Measurements from ENCODE around the gene TIMP3. TPM values are rescaled to one million over a fixed set of nuclear protein-coding genes. Genes with fewer than 3 reads are reported as not detected.
"Not testable (repeated sequence)": the region's sequence is repeated elsewhere in the genome, so short reads cannot be mapped to it uniquely, and the experiment has no call there.

The TIMP3 gene
- total RNA-seq, result not detected

DNA sequence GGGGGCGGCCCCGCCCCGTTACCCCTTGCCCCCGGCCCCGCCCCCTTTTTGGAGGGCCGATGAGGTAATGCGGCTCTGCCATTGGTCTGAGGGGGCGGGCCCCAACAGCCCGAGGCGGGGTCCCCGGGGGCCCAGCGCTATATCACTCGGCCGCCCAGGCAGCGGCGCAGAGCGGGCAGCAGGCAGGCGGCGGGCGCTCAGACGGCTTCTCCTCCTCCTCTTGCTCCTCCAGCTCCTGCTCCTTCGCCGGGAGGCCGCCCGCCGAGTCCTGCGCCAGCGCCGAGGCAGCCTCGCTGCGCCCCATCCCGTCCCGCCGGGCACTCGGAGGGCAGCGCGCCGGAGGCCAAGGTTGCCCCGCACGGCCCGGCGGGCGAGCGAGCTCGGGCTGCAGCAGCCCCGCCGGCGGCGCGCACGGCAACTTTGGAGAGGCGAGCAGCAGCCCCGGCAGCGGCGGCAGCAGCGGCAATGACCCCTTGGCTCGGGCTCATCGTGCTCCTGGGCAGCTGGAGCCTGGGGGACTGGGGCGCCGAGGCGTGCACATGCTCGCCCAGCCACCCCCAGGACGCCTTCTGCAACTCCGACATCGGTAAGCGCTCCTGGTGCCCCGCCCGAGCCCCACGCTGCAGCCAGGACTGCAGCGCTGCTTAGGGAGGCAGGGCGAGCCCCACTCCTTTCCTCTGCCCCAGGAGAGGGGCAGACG lies at the start of gene TIMP3:
TSS of gene TIMP3 (plus strand) at position 169 of the 700 bp plus-strand sequence. CDS start at position 466, 297 bp downstream.
- ATAC-seq, result no peak
- ChIA-PET POLR2A (no interaction called here), CTCF (interaction anchor here (7.1 kb wide), 1 partner anchor 141 kb away, joined by 163 read pairs; no protein-coding TSS in a partner anchor)

DNA sequence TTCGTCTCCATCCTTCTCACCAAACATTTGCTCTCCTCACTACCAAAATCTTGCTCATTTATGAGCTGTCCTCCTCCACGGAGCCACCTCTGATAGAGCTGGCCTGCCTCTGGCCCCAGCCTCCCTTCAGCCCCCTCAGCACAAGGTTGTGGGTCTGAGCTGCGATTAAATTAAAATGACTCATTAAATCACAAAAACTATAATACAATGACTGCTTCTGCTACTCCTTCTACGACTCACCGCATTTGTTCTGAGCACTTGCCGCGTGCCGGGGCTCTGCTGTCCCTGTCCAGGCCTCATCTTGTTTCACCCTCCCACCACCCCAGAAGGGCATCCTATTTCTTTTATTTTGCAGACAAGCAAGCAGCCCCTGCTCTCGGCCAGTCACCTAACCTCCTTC lies 49.2 kb upstream of the TIMP3 start:
- no peaks in the 10 kb centered on the region for H3K4me1 Mint-ChIP-seq (ENCODE audit: low read depth)
- no peaks in the 10 kb centered on the region for H3K27me3 Mint-ChIP-seq (ENCODE audit: low read depth)
- H3K4me3 Mint-ChIP-seq, result no peak overlapping the region
- H3K36me3 Mint-ChIP-seq (ENCODE audit: low read depth), result no peaks in the 10 kb centered on the region
- CTCF ChIA-PET, result interaction anchor here (0.7 kb wide), 1 partner anchor 93 kb away, joined by 4 read pairs; no protein-coding TSS in a partner anchor
- DNase-seq (no peak), ATAC-seq (no peak)
- POLR2A ChIA-PET, result no interaction called here
- H3K9me3 Mint-ChIP-seq (ENCODE audit: insufficient read depth), result no peaks in the 10 kb centered on the region
- no peak overlapping the region for H3K27ac Mint-ChIP-seq

More for the DNA sequence above, at the start of gene TIMP3:
- DNase-seq, result no peak
- no peak within 1 kb of the TSS for H3K4me3 Mint-ChIP-seq
- H3K27ac Mint-ChIP-seq, result no peak within 1 kb of the TSS
- peaks cover 4% of the 10 kb centered on the region for H3K4me1 Mint-ChIP-seq (ENCODE audit: low read depth)
- H3K9me3 Mint-ChIP-seq (ENCODE audit: insufficient read depth), result no peaks in the 10 kb centered on the region
- no peaks in the 10 kb centered on the region for H3K36me3 Mint-ChIP-seq (ENCODE audit: low read depth)
- peaks cover 46% of the 10 kb centered on the region for H3K27me3 Mint-ChIP-seq (ENCODE audit: low read depth)

DNA sequence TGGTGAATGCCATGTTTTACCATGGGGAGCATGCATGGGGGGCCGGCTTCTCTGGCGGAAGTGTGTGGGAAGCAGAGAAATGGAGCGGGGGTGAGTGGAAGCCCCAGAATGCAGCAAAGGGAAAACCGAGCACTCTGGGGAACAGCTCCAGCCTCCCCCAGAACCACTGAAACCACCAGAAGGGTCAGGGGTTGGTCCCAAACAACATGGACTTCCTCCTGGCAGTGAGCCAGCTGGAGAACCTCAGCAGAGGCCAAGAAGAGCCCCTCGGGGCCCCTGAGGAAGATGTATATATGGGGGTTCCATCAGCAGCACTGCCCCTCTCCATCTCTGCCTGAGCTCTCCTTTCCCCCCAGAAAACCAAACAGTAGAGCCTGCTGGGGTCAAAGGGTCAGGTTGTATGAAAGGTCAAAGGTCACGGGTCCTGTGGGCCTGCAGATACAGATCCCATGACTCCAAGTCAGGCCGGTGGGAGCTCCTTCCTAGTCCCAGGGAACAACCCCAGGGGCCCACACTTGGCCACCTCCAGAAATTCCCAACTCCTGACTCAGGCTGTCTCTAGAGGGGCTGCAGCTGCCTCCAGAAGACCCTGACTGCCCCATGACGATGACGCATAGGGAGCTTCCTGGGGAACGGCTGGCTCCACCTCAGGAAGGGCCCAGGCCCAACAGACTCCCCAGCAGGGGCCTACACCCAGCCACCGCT lies 48.5 kb upstream of the TIMP3 start:
- ChIA-PET POLR2A (no interaction called here), CTCF (interaction anchor here (0.7 kb wide), 1 partner anchor 93 kb away, joined by 4 read pairs; no protein-coding TSS in a partner anchor)
- Mint-ChIP-seq H3K9me3 (ENCODE audit: insufficient read depth) (no peaks in the 10 kb centered on the region), H3K4me3 (no peak overlapping the region), H3K27ac (no peak overlapping the region), H3K36me3 (ENCODE audit: low read depth) (no peaks in the 10 kb centered on the region), H3K27me3 (ENCODE audit: low read depth) (no peaks in the 10 kb centered on the region), H3K4me1 (ENCODE audit: low read depth) (no peaks in the 10 kb centered on the region)
- ATAC-seq, result no peak
- DNase-seq, result no peak

DNA sequence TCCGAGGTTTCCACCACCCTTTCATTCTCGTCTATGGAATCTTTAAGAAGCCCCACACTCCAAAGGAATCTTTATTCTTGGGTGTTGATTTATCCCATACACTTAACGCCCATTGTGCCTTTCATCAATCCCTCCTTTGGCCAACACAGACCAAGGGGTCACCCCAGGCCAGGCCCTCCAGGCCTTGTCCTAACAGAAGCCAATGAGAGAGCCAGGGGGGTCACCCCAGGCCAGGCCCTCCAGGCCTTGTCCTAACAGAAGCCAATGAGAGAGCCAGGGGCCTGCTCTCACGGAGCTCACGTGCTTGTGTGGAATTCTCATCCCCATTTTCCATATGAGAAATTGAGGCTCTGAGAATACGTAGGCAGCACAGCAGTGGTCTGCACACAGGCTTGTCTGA lies 47.9 kb upstream of the TIMP3 start:
- no peaks in the 10 kb centered on the region for H3K9me3 Mint-ChIP-seq (ENCODE audit: insufficient read depth)
- H3K4me3 Mint-ChIP-seq, result no peak overlapping the region
- DNase-seq (no peak), ATAC-seq (no peak)
- no peaks in the 10 kb centered on the region for H3K27me3 Mint-ChIP-seq (ENCODE audit: low read depth)
- CTCF ChIA-PET, result no interaction called here
- no peak overlapping the region for H3K27ac Mint-ChIP-seq
- no peaks in the 10 kb centered on the region for H3K36me3 Mint-ChIP-seq (ENCODE audit: low read depth)
- POLR2A ChIA-PET, result no interaction called here
- H3K4me1 Mint-ChIP-seq (ENCODE audit: low read depth), result no peaks in the 10 kb centered on the region

DNA sequence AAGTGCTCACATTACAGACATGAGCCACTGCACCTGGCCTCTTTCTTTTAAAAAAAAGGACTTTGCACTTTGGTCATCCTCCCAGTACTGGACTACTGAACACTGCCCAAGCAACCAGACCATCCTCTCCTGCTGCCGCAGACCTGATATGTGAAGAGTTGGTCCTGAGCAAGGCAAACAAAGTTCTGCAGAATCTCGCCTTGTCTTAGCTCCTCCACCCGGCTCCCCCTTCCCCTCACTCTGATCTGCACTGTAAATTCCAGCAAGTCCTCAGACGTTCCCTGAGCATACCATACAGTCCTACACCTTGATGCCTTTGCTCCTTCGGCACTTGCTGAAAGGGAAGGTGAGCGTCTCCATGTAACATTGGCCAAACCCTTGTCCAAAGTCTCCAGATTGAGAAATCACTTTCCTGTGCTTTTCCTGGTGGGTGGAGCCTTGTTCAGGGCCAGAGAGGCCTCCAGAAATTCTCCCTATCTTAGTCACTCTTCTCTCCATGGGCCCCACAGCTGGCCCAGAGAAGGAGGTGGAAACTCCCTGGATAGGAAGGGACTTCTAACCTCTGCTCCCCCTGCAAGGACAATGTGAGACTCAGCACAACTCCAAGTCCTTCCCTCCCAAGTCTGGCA lies 47.0 kb upstream of the TIMP3 start:
- ChIA-PET POLR2A (no interaction called here), CTCF (no interaction called here)
- Mint-ChIP-seq H3K9me3 (ENCODE audit: insufficient read depth) (no peaks in the 10 kb centered on the region), H3K27me3 (ENCODE audit: low read depth) (no peaks in the 10 kb centered on the region), H3K4me3 (no peak overlapping the region), H3K27ac (no peak overlapping the region), H3K36me3 (ENCODE audit: low read depth) (no peaks in the 10 kb centered on the region), H3K4me1 (ENCODE audit: low read depth) (no peaks in the 10 kb centered on the region)
- ATAC-seq (no peak), DNase-seq (no peak)

DNA sequence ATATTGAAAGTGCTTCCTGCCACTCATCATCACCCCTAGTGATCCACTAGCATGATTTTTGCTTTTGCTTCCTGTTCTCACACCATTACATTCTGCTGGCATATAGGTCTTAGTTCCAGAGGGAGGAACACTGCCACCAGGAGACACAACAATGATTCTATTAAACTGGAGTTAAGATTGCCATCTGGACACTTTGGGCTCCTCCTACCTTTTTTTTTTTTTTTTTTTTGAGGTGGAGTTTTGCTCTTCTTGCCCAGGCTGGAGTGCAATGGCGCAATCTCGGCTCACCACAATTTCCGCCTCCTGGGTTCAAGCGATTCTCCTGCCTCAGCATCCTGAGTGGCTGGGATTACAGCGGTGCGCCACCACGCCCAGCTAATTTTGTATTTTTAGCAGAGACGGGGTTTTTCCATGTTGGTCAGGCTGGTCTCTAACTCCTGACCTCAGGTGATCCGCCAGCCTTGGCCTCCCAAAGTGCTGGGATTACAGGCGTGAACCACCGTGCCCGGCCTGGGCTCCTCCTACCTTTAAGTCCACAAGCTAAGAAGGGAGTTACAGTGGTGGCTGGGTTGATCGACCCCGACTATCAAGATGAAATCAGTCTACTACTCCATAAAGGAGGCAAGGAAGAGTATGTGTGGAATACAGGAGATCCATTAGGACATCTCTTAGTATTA lies 44.3 kb upstream of the TIMP3 start:
- DNase-seq; H3K9me3 Mint-ChIP-seq (ENCODE audit: insufficient read depth); H3K4me3 Mint-ChIP-seq; ATAC-seq; H3K27ac Mint-ChIP-seq; H3K4me1 Mint-ChIP-seq (ENCODE audit: low read depth); POLR2A ChIA-PET; CTCF ChIA-PET; H3K36me3 Mint-ChIP-seq (ENCODE audit: low read depth): not testable (repeated sequence)
- H3K27me3 Mint-ChIP-seq (ENCODE audit: low read depth), result peaks cover 11% of the 10 kb centered on the region

DNA sequence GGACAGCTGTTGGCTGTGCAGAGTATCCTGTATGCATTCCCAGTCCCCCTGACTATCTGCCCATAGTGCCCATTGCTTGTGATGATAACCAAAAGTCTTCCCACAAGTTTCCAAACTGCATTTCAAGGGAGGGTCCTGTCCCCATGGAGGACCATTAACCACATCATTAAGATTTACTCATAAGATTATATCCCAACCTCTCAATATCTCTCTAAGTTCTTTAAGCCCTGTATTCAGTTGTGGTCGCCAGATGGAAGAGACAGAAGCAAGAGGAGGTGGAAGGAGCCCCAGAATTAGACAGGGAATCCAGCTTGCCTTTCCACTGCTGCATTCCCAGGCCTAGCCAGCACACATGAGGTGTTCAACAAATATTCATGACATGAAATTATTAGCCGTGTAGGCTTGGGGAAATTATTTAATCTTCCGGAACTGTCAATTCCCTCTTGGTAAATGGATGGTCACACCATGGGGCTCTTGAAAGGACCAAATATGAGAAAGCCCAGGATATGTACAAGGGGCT lies 42.6 kb upstream of the TIMP3 start:
- Mint-ChIP-seq H3K27ac (no peak overlapping the region), H3K4me3 (no peak overlapping the region), H3K36me3 (ENCODE audit: low read depth) (no peaks in the 10 kb centered on the region), H3K4me1 (ENCODE audit: low read depth) (no peaks in the 10 kb centered on the region), H3K9me3 (ENCODE audit: insufficient read depth) (no peaks in the 10 kb centered on the region), H3K27me3 (ENCODE audit: low read depth) (peaks cover 12% of the 10 kb centered on the region)
- ChIA-PET CTCF (no interaction called here), POLR2A (no interaction called here)
- ATAC-seq (no peak), DNase-seq (no peak)

DNA sequence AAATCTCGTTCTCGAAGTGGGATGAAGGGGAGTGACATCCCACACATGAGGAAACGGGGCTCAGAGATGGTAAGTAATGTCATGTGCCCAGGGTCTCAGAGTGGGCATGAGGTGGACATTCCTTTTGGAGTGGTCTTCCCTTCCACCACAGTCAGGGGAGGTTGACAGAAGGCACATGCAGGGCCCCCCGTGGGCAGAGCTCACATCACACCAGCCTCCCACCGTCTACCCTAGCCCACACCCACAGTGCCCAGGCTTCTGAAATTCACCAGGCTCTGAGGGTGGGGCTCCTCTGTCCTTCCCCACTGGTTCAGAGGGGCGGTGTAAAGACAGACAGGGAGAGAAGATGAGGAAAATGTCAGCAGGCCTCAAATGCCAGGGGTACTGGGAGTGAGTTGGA lies 41.1 kb upstream of the TIMP3 start:
- DNase-seq (no peak), ATAC-seq (no peak)
- no peaks in the 10 kb centered on the region for H3K36me3 Mint-ChIP-seq (ENCODE audit: low read depth)
- no peaks in the 10 kb centered on the region for H3K4me1 Mint-ChIP-seq (ENCODE audit: low read depth)
- H3K27me3 Mint-ChIP-seq (ENCODE audit: low read depth), result peaks cover 19% of the 10 kb centered on the region
- POLR2A ChIA-PET, result no interaction called here
- H3K9me3 Mint-ChIP-seq (ENCODE audit: insufficient read depth), result no peaks in the 10 kb centered on the region
- CTCF ChIA-PET, result no interaction called here
- H3K4me3 Mint-ChIP-seq, result no peak overlapping the region
- no peak overlapping the region for H3K27ac Mint-ChIP-seq

DNA sequence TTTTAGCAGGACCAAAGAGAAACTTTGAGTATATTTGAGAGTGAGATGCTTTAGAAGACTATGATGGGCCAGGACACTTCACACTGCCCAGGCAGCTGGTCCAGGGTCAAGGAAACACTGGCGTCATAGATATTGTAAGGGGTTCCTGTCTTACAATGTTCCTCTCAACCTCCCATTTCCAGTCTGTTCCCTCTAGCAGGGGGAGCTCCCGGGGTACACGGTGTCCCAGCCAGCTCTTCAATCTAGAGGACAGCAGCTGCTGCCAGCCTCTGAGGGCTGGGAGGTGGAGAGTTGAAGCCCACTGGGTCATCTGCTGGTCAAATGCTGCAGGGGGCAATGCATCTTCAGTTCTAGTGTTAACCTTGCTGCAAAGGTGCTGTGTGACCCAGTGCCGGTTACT lies 40.7 kb upstream of the TIMP3 start:
- H3K4me3 Mint-ChIP-seq, result no peak overlapping the region
- no peaks in the 10 kb centered on the region for H3K36me3 Mint-ChIP-seq (ENCODE audit: low read depth)
- H3K27ac Mint-ChIP-seq, result no peak overlapping the region
- ChIA-PET CTCF (no interaction called here), POLR2A (no interaction called here)
- ATAC-seq, result no peak
- H3K9me3 Mint-ChIP-seq (ENCODE audit: insufficient read depth), result no peaks in the 10 kb centered on the region
- H3K27me3 Mint-ChIP-seq (ENCODE audit: low read depth), result peaks cover 21% of the 10 kb centered on the region
- no peak for DNase-seq
- H3K4me1 Mint-ChIP-seq (ENCODE audit: low read depth), result no peaks in the 10 kb centered on the region

DNA sequence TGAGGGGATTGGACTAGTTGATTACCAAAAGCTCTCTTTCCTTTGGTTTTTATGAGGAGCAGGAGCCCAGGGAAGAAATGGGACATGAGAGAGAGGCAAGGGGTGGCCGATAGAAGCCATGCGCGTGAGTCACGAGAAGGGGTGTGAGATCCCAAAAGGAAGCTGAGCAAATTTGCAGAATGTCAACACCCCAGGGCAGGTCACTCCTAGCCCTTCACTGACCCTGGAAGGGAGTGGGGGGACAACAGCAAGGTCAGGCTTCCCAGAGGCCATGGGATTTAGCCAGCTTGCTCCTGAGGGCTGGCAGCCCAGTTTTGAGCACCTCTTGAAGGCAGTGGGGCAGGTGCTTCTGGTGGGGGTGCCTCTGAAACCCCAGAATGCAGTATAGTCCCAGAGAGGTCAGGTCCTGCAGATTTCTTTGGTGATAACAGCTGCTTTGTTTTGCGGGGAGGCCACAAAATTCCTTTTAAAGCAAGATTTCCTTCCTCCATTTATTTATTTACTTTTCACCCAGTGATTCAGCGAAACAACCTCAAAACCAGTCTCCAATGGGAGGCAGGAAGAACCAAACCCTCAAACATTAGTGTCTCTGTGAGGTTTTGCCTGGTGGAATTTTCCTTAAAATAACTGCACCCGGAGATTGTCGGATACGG lies 40.1 kb upstream of the TIMP3 start:
- no peaks in the 10 kb centered on the region for H3K36me3 Mint-ChIP-seq (ENCODE audit: low read depth)
- ChIA-PET CTCF (no interaction called here), POLR2A (no interaction called here)
- DNase-seq (no peak), ATAC-seq (no peak)
- no peak overlapping the region for H3K4me3 Mint-ChIP-seq
- H3K4me1 Mint-ChIP-seq (ENCODE audit: low read depth), result no peaks in the 10 kb centered on the region
- H3K27ac Mint-ChIP-seq, result no peak overlapping the region
- H3K27me3 Mint-ChIP-seq (ENCODE audit: low read depth), result peaks cover 21% of the 10 kb centered on the region
- no peaks in the 10 kb centered on the region for H3K9me3 Mint-ChIP-seq (ENCODE audit: insufficient read depth)

DNA sequence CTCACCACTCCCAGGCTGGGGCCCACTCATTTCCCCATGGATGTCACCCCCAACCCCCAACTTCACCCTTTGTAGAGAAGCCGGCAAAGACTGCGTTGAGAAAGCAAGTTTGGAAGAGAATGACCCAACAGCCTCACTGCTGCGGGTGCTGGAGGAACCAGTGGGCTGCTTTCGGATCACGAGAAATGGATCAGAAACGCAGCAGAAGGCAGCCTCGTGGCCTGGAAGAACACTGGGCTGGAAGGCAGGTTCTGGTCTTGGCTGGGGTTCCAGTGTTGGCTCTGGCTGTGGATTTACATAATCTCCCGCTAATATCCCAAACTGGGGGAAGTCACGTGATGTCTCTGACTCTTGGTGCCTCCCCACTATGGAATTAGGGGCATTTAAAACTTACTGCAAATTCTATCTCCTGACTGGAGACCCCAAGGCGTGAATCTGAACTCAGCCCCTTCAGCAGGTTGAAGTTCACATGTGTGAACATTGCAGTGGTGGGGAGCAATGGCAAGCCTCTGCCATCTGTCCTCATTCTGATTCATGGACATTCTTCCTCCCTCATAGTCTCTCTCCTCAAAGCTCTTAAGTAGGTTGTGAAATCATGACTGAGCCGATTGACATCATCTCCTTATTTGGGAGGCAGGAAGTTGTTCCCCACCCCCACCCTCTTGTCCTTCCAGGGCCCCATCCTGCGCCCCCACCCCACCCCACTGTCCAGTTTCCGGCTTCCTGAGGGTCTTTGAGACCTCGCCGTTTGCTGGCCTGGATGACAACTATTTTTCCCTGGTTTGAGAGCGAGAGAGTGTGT lies 37.0 kb upstream of the TIMP3 start:
- Mint-ChIP-seq H3K4me3 (no peak overlapping the region), H3K36me3 (ENCODE audit: low read depth) (no peaks in the 10 kb centered on the region), H3K9me3 (ENCODE audit: insufficient read depth) (no peaks in the 10 kb centered on the region), H3K27me3 (ENCODE audit: low read depth) (peaks cover 21% of the 10 kb centered on the region), H3K4me1 (ENCODE audit: low read depth) (no peaks in the 10 kb centered on the region), H3K27ac (no peak overlapping the region)
- ATAC-seq (no peak), DNase-seq (no peak)
- ChIA-PET POLR2A (no interaction called here), CTCF (interaction anchor here (1.4 kb wide), 1 partner anchor 32 kb away, joined by 3 read pairs; no protein-coding TSS in a partner anchor)
